Neural progenitor cell (in vitro differentiated cells): ENCODE data around the gene SPSB2. TPM values are rescaled to one million over a fixed set of nuclear protein-coding genes. Genes with fewer than 3 reads are reported as not detected.
"Not testable (repeated sequence)": the region's sequence is repeated elsewhere in the genome, so short reads cannot be mapped to it uniquely, and the experiment has no call there.

Experiments used
- DNase-seq: peaks from one replicate; pipeline ENCODE4 v3.0.0-alpha.2; 2016; ENCODE audit warnings: low spot score
- H2AFZ ChIP-seq: fragments of 200-600 bp; sonication (generic); replicated peaks from 2 replicates; pipeline ENCODE4 v1.6.1; 2016; ENCODE audit warnings: antibody characterized with exemption
- H3F3A ChIP-seq: fragments of 200-600 bp; sonication (generic); 2 replicates; pipeline ENCODE4 v1.6.1; 2016; ENCODE audit warnings: antibody characterized with exemption, low read depth
- H3K27ac ChIP-seq: fragments of 200-600 bp; sonication (generic); 2 replicates; pipeline ENCODE4 v1.5.1; 2016; ENCODE audit warnings: mild to moderate bottlenecking
- H3K27me3 ChIP-seq: fragments of 200-600 bp; sonication (generic); 2 replicates; pipeline ENCODE4 v1.6.1; 2016; ENCODE audit warnings: mild to moderate bottlenecking, moderate library complexity
- H3K36me3 ChIP-seq: fragments of 200-600 bp; sonication (generic); 2 replicates; pipeline ENCODE4 v1.5.1; 2016
- H3K4me1 ChIP-seq: fragments of 200-600 bp; sonication (generic); 2 replicates; pipeline ENCODE4 v1.6.1; 2016; ENCODE audit warnings: mixed run types
- H3K4me2 ChIP-seq: fragments of 200-600 bp; sonication (generic); 2 replicates; pipeline ENCODE4 v1.6.1; 2016
- H3K4me3 ChIP-seq: fragments of 200-600 bp; sonication (generic); 2 replicates; pipeline ENCODE4 v1.5.1; 2016
- H3K79me2 ChIP-seq: fragments of 200-600 bp; sonication (generic); 2 replicates; pipeline ENCODE4 v1.6.1; 2016; ENCODE audit warnings: low read depth
- H3K9ac ChIP-seq: fragments of 200-600 bp; sonication (generic); 2 replicates; pipeline ENCODE4 v1.6.1; 2016
- H3K9me3 ChIP-seq: fragments of 200-600 bp; sonication (generic); 2 replicates; pipeline ENCODE4 v1.5.1; 2016; ENCODE audit warnings: low read depth
- H4K20me1 ChIP-seq: fragments of 200-600 bp; sonication (generic); 2 replicates; pipeline ENCODE4 v1.6.1; 2016; ENCODE audit warnings: low read depth
- H3K27ac Mint-ChIP-seq: 3 replicates; pipeline ENCODE4 v1.8.0; 2021; ENCODE audit warnings: mixed read lengths
- H3K27me3 Mint-ChIP-seq: 2 replicates; pipeline ENCODE4 v1.8.0; 2022; ENCODE audit warnings: low read depth, mild to moderate bottlenecking, inconsistent platforms, moderate library complexity, mixed read lengths; ENCODE audit not compliant: insufficient read depth
- H3K36me3 Mint-ChIP-seq: 3 replicates; pipeline ENCODE4 v1.8.0; 2021; ENCODE audit warnings: mixed read lengths
- H3K4me1 Mint-ChIP-seq: 3 replicates; pipeline ENCODE4 v1.8.0; 2021; ENCODE audit warnings: mixed read lengths
- H3K4me3 Mint-ChIP-seq: 3 replicates; pipeline ENCODE4 v1.8.0; 2021; ENCODE audit warnings: mild to moderate bottlenecking, moderate library complexity, mixed read lengths
- H3K9me3 Mint-ChIP-seq: 3 replicates; pipeline ENCODE4 v1.8.0; 2020; ENCODE audit warnings: mixed read lengths
- EZH2 ChIP-seq: fragments of 200-600 bp; sonication (generic); IDR thresholded peaks from 2 replicates; pipeline ENCODE4 v1.6.1; 2017; ENCODE audit warnings: antibody characterized with exemption, mild to moderate bottlenecking, moderate library complexity
- EZH2phosphoT487 ChIP-seq: fragments of 200-600 bp; sonication (generic); IDR thresholded peaks from 2 replicates; pipeline ENCODE4 v1.6.1; 2017; ENCODE audit warnings: antibody characterized with exemption
- total RNA-seq: library from RNA; depleted of rRNA; stranded (reverse); fragments of >200 nt; gene quantifications from 2 replicates; pipeline ENCODE4 v1.2.3, GENCODE V29; 2015; ENCODE audit warnings: low replicate concordance
- TF ChIP-seq, protein P1 (sequence below): fragments of 200-600 bp; sonication (generic); IDR thresholded peaks from 2 replicates; pipeline ENCODE4 v1.5.1; 2017; ENCODE audit warnings: antibody characterized with exemption, mild to moderate bottlenecking

SPSB2 gene
- total RNA-seq, 1 donor from 2014 or later = 0.65 TPM

DNA sequence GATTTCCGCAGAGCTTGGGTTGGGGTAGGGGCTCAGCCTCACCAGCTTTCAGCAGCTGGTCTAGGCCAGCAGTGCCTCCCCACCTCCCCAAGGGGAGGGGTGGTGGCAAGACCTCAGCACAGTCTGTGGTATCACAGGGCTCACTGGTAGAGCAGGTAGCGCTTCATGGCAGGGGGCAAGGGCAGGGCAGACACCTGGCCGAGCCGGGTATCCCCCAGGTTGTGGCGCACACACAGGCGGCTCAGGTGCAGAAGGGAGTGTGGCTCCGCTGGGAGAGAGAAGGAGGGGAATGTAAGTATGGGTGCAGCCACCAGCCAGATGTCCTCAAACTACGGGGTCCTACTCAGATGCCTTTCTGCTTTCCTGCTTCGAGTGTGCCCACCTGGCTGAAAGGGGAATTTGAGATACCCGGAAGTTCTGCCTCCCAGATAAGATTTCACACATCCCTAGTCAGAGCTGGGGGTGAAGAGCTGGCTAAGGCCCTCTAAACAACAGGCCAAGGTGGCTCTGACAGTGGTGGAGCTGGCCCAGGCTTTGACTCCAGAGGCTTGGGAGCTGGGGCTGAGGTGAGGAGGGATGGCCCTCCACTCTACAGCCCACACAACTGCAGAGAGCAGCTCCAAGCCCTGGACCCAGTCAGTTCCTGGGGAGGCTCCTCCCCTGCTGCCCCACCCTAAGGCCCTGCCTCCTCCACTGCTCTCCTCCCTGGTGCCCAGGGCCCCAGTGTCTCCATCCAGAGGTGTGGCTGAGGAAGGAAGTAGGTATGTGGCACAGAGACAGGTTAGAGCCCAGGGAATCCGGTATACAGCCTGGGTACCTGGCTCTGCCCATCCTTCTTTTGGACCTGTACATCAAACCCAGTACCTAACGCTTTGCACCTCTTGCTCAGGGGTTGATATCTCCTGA lies 1.8 kb downstream of the SPSB2 start:
- Mint-ChIP-seq H3K36me3 (peaks cover 30% of the 10 kb centered on the region), H3K9me3 (no peaks in the 10 kb centered on the region), H3K27me3 (peaks cover 17% of the 10 kb centered on the region), H3K4me3 (peak overlapping the region; percentile 91), H3K27ac (no peak overlapping the region), H3K4me1 (peaks cover 47% of the 10 kb centered on the region)
- no peak overlapping the region for H3K27ac ChIP-seq
- H2AFZ ChIP-seq = no peak overlapping the region
- peak; percentile 13 for DNase-seq
- H3K9me3 ChIP-seq = no peaks in the 10 kb centered on the region
- peaks cover 20% of the 10 kb centered on the region for H3K4me1 ChIP-seq
- H3F3A ChIP-seq = peaks cover 72% of the 10 kb centered on the region
- H4K20me1 ChIP-seq = peaks cover 51% of the 10 kb centered on the region
- no peaks in the 10 kb centered on the region for H3K27me3 ChIP-seq
- no peak for TF ChIP-seq EZH2
- TF ChIP-seq, protein P1, sequence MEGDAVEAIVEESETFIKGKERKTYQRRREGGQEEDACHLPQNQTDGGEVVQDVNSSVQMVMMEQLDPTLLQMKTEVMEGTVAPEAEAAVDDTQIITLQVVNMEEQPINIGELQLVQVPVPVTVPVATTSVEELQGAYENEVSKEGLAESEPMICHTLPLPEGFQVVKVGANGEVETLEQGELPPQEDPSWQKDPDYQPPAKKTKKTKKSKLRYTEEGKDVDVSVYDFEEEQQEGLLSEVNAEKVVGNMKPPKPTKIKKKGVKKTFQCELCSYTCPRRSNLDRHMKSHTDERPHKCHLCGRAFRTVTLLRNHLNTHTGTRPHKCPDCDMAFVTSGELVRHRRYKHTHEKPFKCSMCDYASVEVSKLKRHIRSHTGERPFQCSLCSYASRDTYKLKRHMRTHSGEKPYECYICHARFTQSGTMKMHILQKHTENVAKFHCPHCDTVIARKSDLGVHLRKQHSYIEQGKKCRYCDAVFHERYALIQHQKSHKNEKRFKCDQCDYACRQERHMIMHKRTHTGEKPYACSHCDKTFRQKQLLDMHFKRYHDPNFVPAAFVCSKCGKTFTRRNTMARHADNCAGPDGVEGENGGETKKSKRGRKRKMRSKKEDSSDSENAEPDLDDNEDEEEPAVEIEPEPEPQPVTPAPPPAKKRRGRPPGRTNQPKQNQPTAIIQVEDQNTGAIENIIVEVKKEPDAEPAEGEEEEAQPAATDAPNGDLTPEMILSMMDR = no peak
- TF ChIP-seq EZH2phosphoT487 = no peak
- H3K79me2 ChIP-seq = peaks cover 52% of the 10 kb centered on the region
- H3K4me3 ChIP-seq = peak overlapping the region; percentile 81
- H3K9ac ChIP-seq = no peak overlapping the region
- H3K36me3 ChIP-seq = no peaks in the 10 kb centered on the region
- peak overlapping the region; percentile 99 for H3K4me2 ChIP-seq

DNA sequence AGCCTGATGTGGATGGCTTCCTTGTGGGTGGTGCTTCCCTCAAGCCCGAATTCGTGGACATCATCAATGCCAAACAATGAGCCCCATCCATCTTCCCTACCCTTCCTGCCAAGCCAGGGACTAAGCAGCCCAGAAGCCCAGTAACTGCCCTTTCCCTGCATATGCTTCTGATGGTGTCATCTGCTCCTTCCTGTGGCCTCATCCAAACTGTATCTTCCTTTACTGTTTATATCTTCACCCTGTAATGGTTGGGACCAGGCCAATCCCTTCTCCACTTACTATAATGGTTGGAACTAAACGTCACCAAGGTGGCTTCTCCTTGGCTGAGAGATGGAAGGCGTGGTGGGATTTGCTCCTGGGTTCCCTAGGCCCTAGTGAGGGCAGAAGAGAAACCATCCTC lies 2.8 kb downstream of the SPSB2 start:
- Histone ChIP-seq H3K79me2 (peaks cover 52% of the 10 kb centered on the region), H3F3A (peaks cover 80% of the 10 kb centered on the region), H3K4me1 (peaks cover 23% of the 10 kb centered on the region), H4K20me1 (peaks cover 51% of the 10 kb centered on the region)
- DNase-seq, H3K36me3 ChIP-seq, H3K4me3 ChIP-seq, H3K27ac ChIP-seq, H3K27me3 ChIP-seq, H3K9me3 Mint-ChIP-seq, H3K27ac Mint-ChIP-seq, H3K9ac ChIP-seq, H3K4me2 ChIP-seq, H2AFZ ChIP-seq, H3K9me3 ChIP-seq: not testable (repeated sequence)
- Mint-ChIP-seq H3K4me3 (peak overlapping the region; percentile 69), H3K36me3 (peaks cover 32% of the 10 kb centered on the region), H3K27me3 (peaks cover 17% of the 10 kb centered on the region), H3K4me1 (peaks cover 53% of the 10 kb centered on the region)

DNA sequence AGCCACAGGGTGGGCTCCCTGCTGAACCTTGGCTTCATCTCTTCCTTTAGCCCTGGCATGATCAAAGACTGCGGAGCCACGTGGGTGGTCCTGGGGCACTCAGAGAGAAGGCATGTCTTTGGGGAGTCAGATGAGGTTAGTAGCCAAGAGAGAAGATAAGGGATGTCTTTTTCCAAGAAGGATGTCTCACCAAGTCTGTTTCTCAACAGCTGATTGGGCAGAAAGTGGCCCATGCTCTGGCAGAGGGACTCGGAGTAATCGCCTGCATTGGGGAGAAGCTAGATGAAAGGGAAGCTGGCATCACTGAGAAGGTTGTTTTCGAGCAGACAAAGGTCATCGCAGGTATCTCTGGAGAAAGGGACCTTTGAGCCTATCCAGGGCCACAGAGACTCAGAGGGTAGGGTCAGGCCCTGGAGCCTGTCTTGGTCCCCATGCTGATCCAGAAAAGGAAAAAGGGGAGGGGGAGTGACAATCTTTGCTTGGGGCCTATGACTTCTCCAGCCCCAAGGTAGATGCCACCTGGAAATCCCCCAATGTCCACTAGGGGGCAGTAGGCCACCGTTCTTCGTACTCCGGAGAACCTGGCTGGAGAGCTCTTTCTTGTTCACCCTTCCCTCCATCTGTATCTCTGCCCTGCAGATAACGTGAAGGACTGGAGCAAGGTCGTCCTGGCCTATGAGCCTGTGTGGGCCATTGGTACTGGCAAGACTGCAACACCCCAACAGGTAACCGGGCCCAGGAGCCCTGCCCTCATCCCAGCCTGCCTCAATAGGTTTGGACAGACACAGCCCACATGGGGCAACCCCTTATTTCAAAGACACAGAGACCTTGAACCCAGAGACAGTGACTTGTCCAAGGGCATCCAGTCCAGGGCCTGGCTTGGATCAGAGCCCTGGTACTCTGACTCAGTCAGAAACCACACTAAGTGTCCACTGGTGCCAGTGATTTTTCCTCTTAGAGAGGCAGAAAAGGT lies 3.8 kb downstream of the SPSB2 start:
- H3K27ac ChIP-seq = no peak overlapping the region
- peaks cover 23% of the 10 kb centered on the region for H3K4me1 ChIP-seq

More for the DNA sequence above, 3.8 kb downstream of the SPSB2 start:
- H4K20me1 ChIP-seq = peaks cover 51% of the 10 kb centered on the region
- Mint-ChIP-seq H3K36me3 (peaks cover 39% of the 10 kb centered on the region), H3K4me3 (peak overlapping the region; percentile 94), H3K27me3 (peaks cover 20% of the 10 kb centered on the region), H3K9me3 (no peaks in the 10 kb centered on the region), H3K27ac (peak overlapping the region; percentile 86), H3K4me1 (peaks cover 51% of the 10 kb centered on the region)
- H3K9me3 ChIP-seq = no peaks in the 10 kb centered on the region
- DNase-seq = peak; percentile 90
- no peak overlapping the region for H3K9ac ChIP-seq
- peaks cover 82% of the 10 kb centered on the region for H3F3A ChIP-seq
- H3K4me3 ChIP-seq = peak overlapping the region; percentile 96
- no peak overlapping the region for H2AFZ ChIP-seq
- H3K36me3 ChIP-seq = no peaks in the 10 kb centered on the region
- TF ChIP-seq, protein P1 = peak; percentile 93
- TF ChIP-seq EZH2phosphoT487 = no peak
- no peak for TF ChIP-seq EZH2
- peak overlapping the region; percentile 100 for H3K4me2 ChIP-seq
- H3K79me2 ChIP-seq = peaks cover 47% of the 10 kb centered on the region
- no peaks in the 10 kb centered on the region for H3K27me3 ChIP-seq
